WTC11 (cell line): ENCODE data around the gene VWA3A. TPM values are rescaled to one million over a fixed set of nuclear protein-coding genes. Genes with fewer than 3 reads are reported as not detected.

Source experiments
- ATAC-seq: fragments of 200-7000 bp; cut with Tn5 transposase; 2 replicates; pipeline ENCODE4 v1.10.0; 2021; ENCODE audit warnings: mild to moderate bottlenecking, moderate library complexity
- CTCF ChIA-PET: fragments of 300-600 bp; sonication (Branson Sonifier 250); formaldehyde crosslinking; loops from one replicate; lab custom pipeline; 2021; ENCODE audit warnings: antibody characterized with exemption; lab: Charles Lee
- POLR2A ChIA-PET: fragments of 350-600 bp; sonication (Branson Sonifier 250); formaldehyde crosslinking; loops from one replicate; lab custom pipeline; 2021; ENCODE audit warnings: antibody characterized with exemption; lab: Charles Lee
- DNase-seq: peaks from one replicate; pipeline ENCODE4 v3.0.0; 2021; ENCODE audit warnings: low spot score
- H3K27ac Mint-ChIP-seq: 2 replicates; pipeline ENCODE4 v1.8.0; 2021; ENCODE audit warnings: mixed read lengths
- H3K27me3 Mint-ChIP-seq: 2 replicates; pipeline ENCODE4 v1.8.0; 2021; ENCODE audit warnings: low read depth, mild to moderate bottlenecking, moderate library complexity, mixed read lengths
- H3K36me3 Mint-ChIP-seq: 2 replicates; pipeline ENCODE4 v1.8.0; 2021; ENCODE audit warnings: mixed read lengths
- H3K4me1 Mint-ChIP-seq: 2 replicates; pipeline ENCODE4 v1.8.0; 2022; ENCODE audit warnings: mixed read lengths
- H3K4me3 Mint-ChIP-seq: 2 replicates; pipeline ENCODE4 v1.8.0; 2021; ENCODE audit warnings: mild to moderate bottlenecking, moderate library complexity, mixed read lengths
- H3K9me3 Mint-ChIP-seq: 2 replicates; pipeline ENCODE4 v1.8.0; 2021; ENCODE audit warnings: mixed read lengths
- CREB1 ChIP-seq: sonication (generic); formaldehyde crosslinking; IDR thresholded peaks from 2 replicates; pipeline ENCODE4 v1.8.0; 2023; ENCODE audit warnings: mild to moderate bottlenecking, missing genetic modification reagents
- E2F5 ChIP-seq: sonication (generic); formaldehyde crosslinking; IDR thresholded peaks from 2 replicates; pipeline ENCODE4 v1.8.1; 2022; ENCODE audit warnings: mild to moderate bottlenecking, moderate library complexity, missing genetic modification reagents
- GABPB1 ChIP-seq: sonication (generic); formaldehyde crosslinking; IDR thresholded peaks from 2 replicates; pipeline ENCODE4 v1.8.1; 2023; ENCODE audit warnings: mild to moderate bottlenecking, missing genetic modification reagents
- HMGA2 ChIP-seq: fragments of 250-450 bp; sonication (Bioruptor Pico); IDR thresholded peaks from 2 replicates; pipeline ENCODE4 v1.4.0; 2021; ENCODE audit warnings: mild to moderate bottlenecking, moderate library complexity
- HMGXB4 ChIP-seq: sonication (generic); formaldehyde crosslinking; IDR thresholded peaks from 2 replicates; pipeline ENCODE4 v1.8.1; 2023; ENCODE audit warnings: mild to moderate bottlenecking, moderate library complexity, missing genetic modification reagents
- JAZF1 ChIP-seq: fragments of 250-450 bp; sonication (Bioruptor Pico); IDR thresholded peaks from 2 replicates; pipeline ENCODE4 v1.9.0; 2021; ENCODE audit warnings: moderate library complexity, mild to moderate bottlenecking, inconsistent platforms
- KAT7 ChIP-seq: sonication (generic); formaldehyde crosslinking; IDR thresholded peaks from 2 replicates; pipeline ENCODE4 v1.8.1; 2023; ENCODE audit warnings: missing genetic modification reagents, mild to moderate bottlenecking, borderline replicate concordance
- NFYB ChIP-seq: sonication (generic); formaldehyde crosslinking; conservative IDR thresholded peaks from 2 replicates; pipeline ENCODE4 v1.8.0; 2022; ENCODE audit warnings: low read depth, missing genetic modification reagents
- NR1H2 ChIP-seq: sonication (generic); formaldehyde crosslinking; IDR thresholded peaks from 2 replicates; pipeline ENCODE4 v1.9.0; 2021; ENCODE audit warnings: mild to moderate bottlenecking, moderate library complexity, missing genetic modification reagents
- NR2C2 ChIP-seq: sonication (generic); formaldehyde crosslinking; IDR thresholded peaks from 2 replicates; pipeline ENCODE4 v1.8.0; 2022; ENCODE audit warnings: mild to moderate bottlenecking, missing genetic modification reagents
- NR3C1 ChIP-seq: sonication (generic); formaldehyde crosslinking; conservative IDR thresholded peaks from 2 replicates; pipeline ENCODE4 v1.8.1; 2023; ENCODE audit warnings: low read depth, mild to moderate bottlenecking, missing genetic modification reagents
- PRRX2 ChIP-seq: fragments of 250-450 bp; sonication (Bioruptor Pico); IDR thresholded peaks from 2 replicates; pipeline ENCODE4 v1.8.0; 2021; ENCODE audit warnings: mild to moderate bottlenecking
- RORB ChIP-seq: fragments of 250-450 bp; sonication (Bioruptor Pico); IDR thresholded peaks from 2 replicates; pipeline ENCODE4 v1.9.0; 2021; ENCODE audit warnings: mild to moderate bottlenecking
- SP1 ChIP-seq: sonication (generic); formaldehyde crosslinking; conservative IDR thresholded peaks from 2 replicates; pipeline ENCODE4 v1.8.1; 2022; ENCODE audit warnings: missing genetic modification reagents
- ZBTB21 ChIP-seq: sonication (generic); formaldehyde crosslinking; IDR thresholded peaks from 2 replicates; pipeline ENCODE4 v1.8.1; 2023; ENCODE audit warnings: mild to moderate bottlenecking, missing genetic modification reagents, borderline replicate concordance
- ZSCAN18 ChIP-seq: fragments of 250-450 bp; sonication (Bioruptor Pico); IDR thresholded peaks from 2 replicates; pipeline ENCODE4 v2.1.2; 2022; ENCODE audit warnings: mild to moderate bottlenecking, moderate library complexity
- total RNA-seq: library from RNA; stranded (reverse); gene quantifications from 3 replicates; pipeline ENCODE4 v1.2.3, GENCODE V29; 2021
- TF ChIP-seq, protein P1 (sequence below): sonication (generic); formaldehyde crosslinking; IDR thresholded peaks from 2 replicates; pipeline ENCODE4 v1.8.1; 2023; ENCODE audit warnings: mild to moderate bottlenecking, missing genetic modification reagents, moderate library complexity
- TF ChIP-seq, protein P2 (sequence below): sonication (generic); formaldehyde crosslinking; IDR thresholded peaks from 2 replicates; pipeline ENCODE4 v1.8.0; 2022; ENCODE audit warnings: mild to moderate bottlenecking, missing genetic modification reagents
- TF ChIP-seq, protein P3 (sequence below): sonication (generic); formaldehyde crosslinking; IDR thresholded peaks from 2 replicates; pipeline ENCODE4 v1.8.1; 2022; ENCODE audit warnings: low read depth, missing genetic modification reagents, borderline replicate concordance
- TF ChIP-seq, protein P4 (sequence below): sonication (generic); formaldehyde crosslinking; IDR thresholded peaks from 2 replicates; pipeline ENCODE4 v1.8.0; 2022; ENCODE audit warnings: mild to moderate bottlenecking, missing genetic modification reagents

The VWA3A gene
- total RNA-seq, 1 experiment from 2014 or later, result 0.11 TPM

DNA sequence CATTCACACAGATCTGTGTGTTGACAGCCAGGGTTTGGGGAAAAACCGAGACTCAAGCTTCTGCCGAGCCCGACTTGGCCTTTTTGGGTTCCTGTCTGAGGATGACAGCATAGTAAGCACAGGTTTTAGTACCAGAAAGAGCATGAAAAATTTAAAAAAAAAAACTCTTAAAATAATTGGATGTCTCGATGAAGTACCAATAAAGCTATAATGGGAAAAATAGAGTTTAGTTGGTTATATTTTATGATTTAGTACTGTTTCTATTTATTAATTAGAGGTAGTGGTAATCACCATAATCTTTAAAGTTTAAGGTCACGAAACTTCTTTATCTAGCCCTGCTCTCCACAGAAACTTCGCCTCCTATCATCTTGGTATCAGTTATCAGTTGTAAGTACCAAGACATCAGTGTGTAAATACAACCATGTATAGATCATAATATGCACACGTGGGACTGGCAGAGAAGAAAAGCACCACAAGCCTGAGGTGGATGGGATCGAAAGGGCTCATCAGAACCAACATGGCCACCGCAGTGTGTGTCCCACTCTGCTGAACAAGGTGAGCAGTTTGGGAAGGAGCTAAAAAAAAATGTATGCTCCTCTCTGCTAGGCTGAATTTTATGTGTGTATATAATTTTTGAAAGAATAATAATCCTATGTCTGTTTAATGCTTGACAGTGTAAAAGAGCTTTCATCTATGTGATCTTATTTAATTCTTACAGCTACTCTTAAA is 99.4 kb downstream of the VWA3A start:
- ATAC-seq, result no peak
- TF ChIP-seq JAZF1 (no peak), NFYB (CRISPR knock-in tag) (no peak), ZBTB21 (CRISPR knock-in tag) (no peak), RORB (CRISPR knock-in tag) (no peak), PRRX2 (CRISPR knock-in tag) (no peak), GABPB1 (no peak), HMGXB4 (CRISPR knock-in tag) (no peak), SP1 (CRISPR knock-in tag) (no peak)
- DNase-seq, result no peak
- Mint-ChIP-seq H3K9me3 (no peaks in the 10 kb centered on the region), H3K36me3 (no peaks in the 10 kb centered on the region), H3K27ac (peak overlapping the region; percentile 98), H3K4me1 (peaks cover 38% of the 10 kb centered on the region), H3K27me3 (peaks cover 18% of the 10 kb centered on the region), H3K4me3 (peak overlapping the region; percentile 88)
- POLR2A ChIA-PET, result interaction anchor here (0.5 to 2.2 kb wide), 5 partner anchors 15 to 596 kb away, joined by 3 to 6 read pairs (median 3); partner anchors contain the start of gene EEF2K
- CTCF ChIA-PET, result interaction anchor here (0.6 to 2.4 kb wide), 9 partner anchors 14 to 189 kb away, joined by 3 to 14 read pairs (median 5); partner anchors contain the start of gene EEF2K

DNA sequence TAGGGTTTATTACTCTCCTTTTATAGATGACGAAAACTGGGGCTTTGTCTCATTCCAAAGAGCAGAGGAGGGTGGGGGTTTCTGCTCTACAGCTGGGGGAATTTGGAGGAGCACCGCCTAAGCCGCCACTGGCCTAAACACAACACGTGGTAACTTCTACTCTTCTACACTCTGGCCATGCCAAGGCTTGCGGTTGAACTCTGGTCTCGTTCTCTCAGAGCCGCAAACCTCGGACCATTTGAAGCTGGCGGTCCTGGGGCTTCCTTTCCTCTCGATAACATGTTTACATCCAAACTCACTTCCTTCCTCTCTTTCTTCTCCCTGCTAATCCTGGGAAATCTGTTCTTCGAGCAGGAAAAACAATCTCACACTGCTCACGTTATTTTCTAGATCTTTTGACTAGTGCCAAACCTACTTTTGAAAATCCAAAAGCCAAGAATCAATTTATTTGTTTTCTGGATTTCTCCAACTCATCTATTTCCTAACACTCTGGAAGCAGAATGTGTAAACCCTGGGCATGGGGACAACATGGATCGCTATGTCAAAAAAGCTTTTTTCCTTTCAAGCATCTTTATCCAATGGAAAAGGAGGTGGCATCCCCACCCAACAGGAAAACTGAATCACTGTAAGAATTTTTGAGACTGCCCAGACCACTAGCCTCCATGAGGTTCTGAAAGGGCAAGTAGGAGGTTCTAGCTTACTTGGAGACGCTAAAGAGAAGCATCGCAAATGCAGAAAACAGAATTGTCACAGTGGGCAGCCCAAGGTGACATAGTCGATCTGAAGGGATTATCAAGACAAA is 100.1 kb downstream of the VWA3A start:
- POLR2A ChIA-PET, result interaction anchor here (2.2 kb wide), 1 partner anchor 14 kb away, joined by 6 read pairs; the partner anchor contains the start of gene EEF2K
- peak overlapping the region; percentile 93 for H3K27ac Mint-ChIP-seq
- no peaks in the 10 kb centered on the region for H3K36me3 Mint-ChIP-seq
- peak overlapping the region; percentile 88 for H3K4me3 Mint-ChIP-seq
- ATAC-seq (no peak), DNase-seq (no peak)
- peaks cover 18% of the 10 kb centered on the region for H3K27me3 Mint-ChIP-seq
- TF ChIP-seq GABPB1 (peak; percentile 74), KAT7 (CRISPR knock-in tag) (no peak)
- TF ChIP-seq, protein P1, sequence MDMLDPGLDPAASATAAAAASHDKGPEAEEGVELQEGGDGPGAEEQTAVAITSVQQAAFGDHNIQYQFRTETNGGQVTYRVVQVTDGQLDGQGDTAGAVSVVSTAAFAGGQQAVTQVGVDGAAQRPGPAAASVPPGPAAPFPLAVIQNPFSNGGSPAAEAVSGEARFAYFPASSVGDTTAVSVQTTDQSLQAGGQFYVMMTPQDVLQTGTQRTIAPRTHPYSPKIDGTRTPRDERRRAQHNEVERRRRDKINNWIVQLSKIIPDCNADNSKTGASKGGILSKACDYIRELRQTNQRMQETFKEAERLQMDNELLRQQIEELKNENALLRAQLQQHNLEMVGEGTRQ (CRISPR knock-in tag), result peak; percentile 35; the same call in 1 of the 2 replicates
- CTCF ChIA-PET, result interaction anchor here (1.2 to 2.4 kb wide), 4 partner anchors 14 to 183 kb away, joined by 5 to 14 read pairs (median 8); partner anchors contain the start of gene EEF2K
- peaks cover 38% of the 10 kb centered on the region for H3K4me1 Mint-ChIP-seq
- H3K9me3 Mint-ChIP-seq, result no peaks in the 10 kb centered on the region

DNA sequence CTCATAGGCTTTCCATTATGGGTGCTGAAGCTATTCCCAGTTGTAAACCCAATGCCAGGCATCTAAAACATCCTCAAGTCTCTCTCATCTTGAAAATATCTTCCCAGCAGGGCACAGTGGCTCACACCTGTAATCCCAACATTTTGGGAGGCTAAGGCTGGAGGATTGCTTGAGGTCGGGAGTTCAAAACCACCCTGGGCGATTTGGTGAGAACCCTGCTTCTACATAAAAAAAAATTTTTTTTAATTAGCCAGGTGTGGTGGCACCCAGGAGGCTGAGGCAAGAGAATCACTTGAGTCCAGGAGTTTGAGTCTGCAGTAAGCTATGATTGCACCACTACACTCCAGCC is 100.7 kb downstream of the VWA3A start:
- POLR2A ChIA-PET, result no interaction called here
- no peak for DNase-seq
- Mint-ChIP-seq H3K4me1 (peaks cover 37% of the 10 kb centered on the region), H3K27me3 (peaks cover 18% of the 10 kb centered on the region), H3K4me3 (no peak overlapping the region), H3K9me3 (no peaks in the 10 kb centered on the region), H3K36me3 (no peaks in the 10 kb centered on the region), H3K27ac (no peak overlapping the region)
- no peak for ATAC-seq
- CTCF ChIA-PET, result interaction anchor here (1.2 kb wide), 1 partner anchor 13 kb away, joined by 7 read pairs; the partner anchor contains the start of gene EEF2K
- no peak for TF ChIP-seq HMGA2 (CRISPR knock-in tag)
- no peak for TF ChIP-seq CREB1
- TF ChIP-seq NR2C2 (CRISPR knock-in tag), result no peak
- no peak for TF ChIP-seq E2F5
- TF ChIP-seq, protein P2, sequence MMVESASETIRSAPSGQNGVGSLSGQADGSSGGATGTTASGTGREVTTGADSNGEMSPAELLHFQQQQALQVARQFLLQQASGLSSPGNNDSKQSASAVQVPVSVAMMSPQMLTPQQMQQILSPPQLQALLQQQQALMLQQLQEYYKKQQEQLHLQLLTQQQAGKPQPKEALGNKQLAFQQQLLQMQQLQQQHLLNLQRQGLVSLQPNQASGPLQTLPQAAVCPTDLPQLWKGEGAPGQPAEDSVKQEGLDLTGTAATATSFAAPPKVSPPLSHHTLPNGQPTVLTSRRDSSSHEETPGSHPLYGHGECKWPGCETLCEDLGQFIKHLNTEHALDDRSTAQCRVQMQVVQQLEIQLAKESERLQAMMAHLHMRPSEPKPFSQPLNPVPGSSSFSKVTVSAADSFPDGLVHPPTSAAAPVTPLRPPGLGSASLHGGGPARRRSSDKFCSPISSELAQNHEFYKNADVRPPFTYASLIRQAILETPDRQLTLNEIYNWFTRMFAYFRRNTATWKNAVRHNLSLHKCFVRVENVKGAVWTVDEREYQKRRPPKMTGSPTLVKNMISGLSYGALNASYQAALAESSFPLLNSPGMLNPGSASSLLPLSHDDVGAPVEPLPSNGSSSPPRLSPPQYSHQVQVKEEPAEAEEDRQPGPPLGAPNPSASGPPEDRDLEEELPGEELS, result no peak
- TF ChIP-seq NR1H2 (CRISPR knock-in tag), result no peak
- TF ChIP-seq NR3C1 (CRISPR knock-in tag), result no peak
- TF ChIP-seq PRRX2 (CRISPR knock-in tag), result no peak
- TF ChIP-seq, protein P3, sequence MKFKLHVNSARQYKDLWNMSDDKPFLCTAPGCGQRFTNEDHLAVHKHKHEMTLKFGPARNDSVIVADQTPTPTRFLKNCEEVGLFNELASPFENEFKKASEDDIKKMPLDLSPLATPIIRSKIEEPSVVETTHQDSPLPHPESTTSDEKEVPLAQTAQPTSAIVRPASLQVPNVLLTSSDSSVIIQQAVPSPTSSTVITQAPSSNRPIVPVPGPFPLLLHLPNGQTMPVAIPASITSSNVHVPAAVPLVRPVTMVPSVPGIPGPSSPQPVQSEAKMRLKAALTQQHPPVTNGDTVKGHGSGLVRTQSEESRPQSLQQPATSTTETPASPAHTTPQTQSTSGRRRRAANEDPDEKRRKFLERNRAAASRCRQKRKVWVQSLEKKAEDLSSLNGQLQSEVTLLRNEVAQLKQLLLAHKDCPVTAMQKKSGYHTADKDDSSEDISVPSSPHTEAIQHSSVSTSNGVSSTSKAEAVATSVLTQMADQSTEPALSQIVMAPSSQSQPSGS (CRISPR knock-in tag), result no peak
- no peak for TF ChIP-seq GABPB1
- no peak for TF ChIP-seq ZSCAN18 (CRISPR knock-in tag)
- TF ChIP-seq, protein P4, sequence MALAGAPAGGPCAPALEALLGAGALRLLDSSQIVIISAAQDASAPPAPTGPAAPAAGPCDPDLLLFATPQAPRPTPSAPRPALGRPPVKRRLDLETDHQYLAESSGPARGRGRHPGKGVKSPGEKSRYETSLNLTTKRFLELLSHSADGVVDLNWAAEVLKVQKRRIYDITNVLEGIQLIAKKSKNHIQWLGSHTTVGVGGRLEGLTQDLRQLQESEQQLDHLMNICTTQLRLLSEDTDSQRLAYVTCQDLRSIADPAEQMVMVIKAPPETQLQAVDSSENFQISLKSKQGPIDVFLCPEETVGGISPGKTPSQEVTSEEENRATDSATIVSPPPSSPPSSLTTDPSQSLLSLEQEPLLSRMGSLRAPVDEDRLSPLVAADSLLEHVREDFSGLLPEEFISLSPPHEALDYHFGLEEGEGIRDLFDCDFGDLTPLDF (CRISPR knock-in tag), result no peak
